Neuron (in vitro differentiated cells): ENCODE measurements around the gene SDF2L1.

ENCODE experiments used
- H2AFZ ChIP-seq: one replicate; pipeline ENCODE4 v1.6.1; 2013; ENCODE audit warnings: low read depth, mild to moderate bottlenecking, inconsistent platforms, low read length, moderate library complexity
- H3K27me3 ChIP-seq: one replicate; pipeline ENCODE4 v1.6.1; 2013; ENCODE audit warnings: low read length; ENCODE audit not compliant: insufficient read depth
- H3K36me3 ChIP-seq: one replicate; pipeline ENCODE4 v1.6.1; 2013; ENCODE audit warnings: low read length; ENCODE audit not compliant: insufficient read depth
- H3K4me1 ChIP-seq: one replicate; pipeline ENCODE4 v1.6.1; 2013; ENCODE audit warnings: low read length; ENCODE audit not compliant: insufficient read depth
- H3K4me3 ChIP-seq: 2 replicates; pipeline ENCODE4 v1.5.1; 2013; ENCODE audit warnings: mild to moderate bottlenecking, low read length, moderate library complexity
- H3K9me3 ChIP-seq: one replicate; pipeline ENCODE4 v1.6.1; 2013; ENCODE audit warnings: low read length

The SDF2L1 gene

DNA sequence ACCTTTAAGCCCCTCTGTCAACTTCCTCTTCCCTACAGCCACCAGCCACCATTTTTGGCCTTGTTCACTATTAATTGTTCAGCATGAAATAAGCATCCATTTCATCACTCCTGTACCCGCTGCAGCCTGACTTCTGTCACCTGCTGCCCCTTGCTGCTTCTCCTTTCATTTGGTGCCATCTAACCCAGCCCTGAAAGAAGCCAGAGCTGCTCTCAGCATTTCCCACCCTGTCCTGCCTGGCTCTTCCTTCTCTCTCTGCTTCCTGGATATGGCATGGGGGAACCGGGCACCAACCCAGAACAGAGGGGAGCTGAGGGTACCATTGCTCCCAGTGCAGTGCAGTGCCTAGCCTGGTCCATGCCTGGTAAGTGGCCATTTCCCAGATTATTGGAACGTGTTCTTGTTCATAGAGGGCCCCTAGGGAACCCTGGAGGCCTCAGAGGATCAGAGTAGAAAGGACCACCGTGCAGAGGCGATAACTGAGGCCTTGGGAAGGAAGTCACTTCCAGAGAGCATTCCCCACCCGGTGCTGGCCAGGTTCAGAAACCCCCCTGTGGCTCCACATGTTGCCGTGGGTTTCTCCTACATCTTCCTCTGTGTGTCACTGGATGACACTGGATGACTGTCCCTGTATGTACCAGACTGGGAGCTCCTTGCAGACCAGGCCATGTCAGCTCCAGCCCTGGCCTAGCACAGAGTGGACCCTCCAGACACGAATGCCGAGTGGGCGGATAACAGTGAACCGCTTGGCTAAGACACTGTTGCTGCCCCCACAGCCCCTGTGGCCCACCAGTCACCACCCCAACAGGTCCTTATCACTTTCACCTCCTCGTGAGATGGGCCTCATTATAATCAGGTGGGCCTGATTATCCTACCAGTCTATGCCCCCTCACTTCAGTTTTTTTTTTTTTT is 17.0 kb upstream of the SDF2L1 start:
- Histone ChIP-seq H3K4me3 (no peak overlapping the region), H3K9me3 (no peaks in the 10 kb centered on the region), H3K27me3 (no peaks in the 10 kb centered on the region), H3K36me3 (peaks cover 28% of the 10 kb centered on the region), H2AFZ (no peak overlapping the region), H3K4me1 (peaks cover 8% of the 10 kb centered on the region)

DNA sequence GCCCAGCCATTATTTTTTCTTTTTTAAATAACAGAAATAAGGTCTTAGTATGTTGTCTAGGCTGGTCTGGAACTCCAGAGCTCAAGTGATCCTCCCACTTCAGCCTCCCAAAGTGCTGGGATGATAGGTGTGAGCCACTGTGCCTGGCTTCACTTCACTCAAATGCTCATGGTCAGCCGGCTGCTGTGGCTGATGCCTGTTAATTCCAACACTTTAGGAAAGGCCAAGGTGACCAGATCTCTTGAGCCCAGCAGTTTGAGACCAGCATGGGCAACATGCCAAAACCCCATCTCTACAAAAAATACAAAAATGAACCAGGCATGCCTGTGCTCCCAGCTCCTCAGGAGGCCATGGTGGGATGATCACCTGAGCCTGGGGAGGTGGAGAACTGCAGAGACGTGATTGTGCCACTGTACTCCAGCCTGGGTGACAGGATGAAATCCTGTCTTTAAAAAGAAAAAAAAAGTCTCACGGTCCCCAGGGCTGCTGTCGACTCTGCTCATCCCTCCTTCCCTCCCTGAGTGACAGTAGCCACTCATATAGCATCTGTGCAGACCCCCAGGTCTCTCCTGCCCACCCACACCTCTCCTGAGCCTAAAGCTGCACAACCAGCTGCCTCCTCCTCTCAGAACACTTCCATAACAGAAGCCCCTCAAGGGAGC is 15.9 kb upstream of the SDF2L1 start:
- Histone ChIP-seq H2AFZ (no peak overlapping the region), H3K27me3 (no peaks in the 10 kb centered on the region), H3K36me3 (peaks cover 28% of the 10 kb centered on the region), H3K4me3 (no peak overlapping the region), H3K9me3 (no peaks in the 10 kb centered on the region), H3K4me1 (peaks cover 8% of the 10 kb centered on the region)

GRCh38 chr22:21626735-21627469 is 15.2 kb upstream of the SDF2L1 start:
- Histone ChIP-seq H3K9me3 (no peaks in the 10 kb centered on the region), H3K4me1 (peaks cover 8% of the 10 kb centered on the region), H2AFZ (no peak overlapping the region), H3K4me3 (no peak overlapping the region), H3K27me3 (no peaks in the 10 kb centered on the region), H3K36me3 (peaks cover 26% of the 10 kb centered on the region)

- Histone ChIP-seq H2AFZ (no peak overlapping the region), H3K9me3 (no peaks in the 10 kb centered on the region), H3K4me1 (no peaks in the 10 kb centered on the region), H3K27me3 (no peaks in the 10 kb centered on the region), H3K4me3 (peak overlapping the region; percentile 95), H3K36me3 (peaks cover 9% of the 10 kb centered on the region)
Observed at GRCh38 chr22:21628386-21629254, 13.5 kb upstream of the SDF2L1 start.

- H3K27me3 ChIP-seq, result no peaks in the 10 kb centered on the region
- peaks cover 9% of the 10 kb centered on the region for H3K36me3 ChIP-seq
- H3K9me3 ChIP-seq, result no peaks in the 10 kb centered on the region
- H3K4me3 ChIP-seq, result peak within 1 kb of the TSS; percentile 95
- peak within 1 kb of the TSS; percentile 61 for H2AFZ ChIP-seq
- H3K4me1 ChIP-seq, result no peaks in the 10 kb centered on the region
Observed at GRCh38 chr22:21629255-21630149, 12.6 kb upstream of the SDF2L1 start, which contains the start of gene YDJC. YDJC (minus strand) TSS chr22:21630022; CDS start chr22:21630014, 8 bp downstream.

DNA sequence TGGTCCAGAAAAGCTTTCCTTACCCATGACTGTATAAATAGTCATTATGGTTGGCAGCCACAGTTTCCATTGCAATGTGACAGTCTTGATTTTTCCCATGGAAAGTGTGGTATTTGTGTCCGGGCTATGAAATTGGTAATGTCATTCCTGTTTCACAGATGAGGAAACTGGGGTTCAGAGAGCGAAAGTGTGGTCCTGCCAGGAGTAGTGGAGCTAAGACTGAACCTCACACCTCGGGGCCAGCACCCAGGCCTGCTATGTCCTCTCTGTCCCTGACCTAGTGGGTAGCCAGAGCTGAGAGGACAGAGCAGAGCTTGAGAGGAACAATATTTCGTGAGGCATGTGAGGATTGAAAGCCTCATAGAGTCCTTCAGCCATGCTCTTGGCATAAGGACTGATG is 11.1 kb upstream of the SDF2L1 start:
- Histone ChIP-seq H3K27me3 (no peaks in the 10 kb centered on the region), H3K4me3 (no peak overlapping the region), H3K9me3 (no peaks in the 10 kb centered on the region), H3K4me1 (no peaks in the 10 kb centered on the region), H3K36me3 (peaks cover 9% of the 10 kb centered on the region), H2AFZ (no peak overlapping the region)

DNA sequence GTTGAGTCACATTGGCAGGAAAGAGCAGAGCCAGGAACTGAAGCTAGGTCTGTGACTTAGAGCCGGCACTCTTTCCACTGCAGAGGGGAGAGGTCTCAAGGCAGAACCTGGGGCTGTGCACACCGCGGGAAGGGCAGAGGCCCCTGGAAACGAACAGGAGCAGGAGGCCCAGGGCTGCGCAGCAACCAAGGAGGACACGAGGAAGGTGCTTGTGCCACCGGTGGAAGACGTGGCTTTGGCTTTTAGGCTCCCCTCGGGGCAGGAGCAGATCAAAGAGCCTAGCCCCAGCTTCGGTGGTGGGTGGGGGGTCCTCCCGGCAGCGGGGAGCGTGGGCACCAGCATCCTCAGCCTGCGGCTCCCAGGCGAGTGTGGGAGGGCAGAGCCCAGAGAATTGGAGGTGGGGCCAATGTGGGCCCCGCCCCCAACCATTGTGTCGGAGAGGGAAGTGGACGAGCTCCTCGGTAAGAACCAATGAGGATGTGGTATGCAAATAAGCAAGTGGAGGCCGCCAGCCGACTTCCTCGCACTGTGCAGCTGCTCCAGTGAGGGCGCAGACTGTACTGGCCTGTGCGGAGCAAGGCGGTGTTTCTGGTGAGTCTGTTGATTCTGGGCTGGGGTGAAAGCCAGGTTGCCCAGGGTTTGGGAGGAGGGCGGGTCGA is 9.7 kb upstream of the SDF2L1 start, which contains the start of gene CCDC116:
Gene CCDC116, plus strand, starts transcription at position 524 of the 659 bp plus-strand sequence. CDS start 422 bp downstream, outside the sequence.
- Histone ChIP-seq H3K27me3 (no peaks in the 10 kb centered on the region), H3K9me3 (no peaks in the 10 kb centered on the region), H3K4me1 (no peaks in the 10 kb centered on the region), H2AFZ (no peak within 1 kb of the TSS), H3K4me3 (no peak within 1 kb of the TSS), H3K36me3 (peaks cover 7% of the 10 kb centered on the region)

DNA sequence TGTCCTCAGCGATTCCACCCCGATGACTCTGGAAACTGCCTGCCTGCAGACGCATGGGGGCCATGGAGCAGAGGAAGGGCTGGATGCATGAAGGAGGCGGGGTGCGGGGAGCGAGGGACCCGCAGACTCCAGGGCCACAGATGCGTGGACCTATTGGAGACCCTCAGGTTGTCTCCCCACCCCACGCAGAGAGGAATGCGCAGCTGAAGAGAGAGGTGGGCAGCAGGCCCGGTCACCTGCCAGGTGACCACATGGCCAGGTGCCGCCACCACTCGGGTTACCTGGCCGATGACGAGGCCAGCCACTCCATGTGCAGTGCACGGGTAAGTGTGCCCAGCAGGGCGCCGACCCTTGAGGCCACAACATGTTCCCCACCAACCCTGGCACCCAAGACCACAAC is 9.2 kb upstream of the SDF2L1 start:
- H3K36me3 ChIP-seq, result peaks cover 4% of the 10 kb centered on the region
- H3K4me1 ChIP-seq, result no peaks in the 10 kb centered on the region
- no peaks in the 10 kb centered on the region for H3K9me3 ChIP-seq
- H3K4me3 ChIP-seq, result no peak overlapping the region
- H3K27me3 ChIP-seq, result no peaks in the 10 kb centered on the region
- H2AFZ ChIP-seq, result no peak overlapping the region

- Histone ChIP-seq H2AFZ (no peak overlapping the region), H3K27me3 (no peaks in the 10 kb centered on the region), H3K9me3 (no peaks in the 10 kb centered on the region), H3K36me3 (no peaks in the 10 kb centered on the region), H3K4me1 (no peaks in the 10 kb centered on the region), H3K4me3 (no peak overlapping the region)
Observed at GRCh38 chr22:21633481-21633880, 8.6 kb upstream of the SDF2L1 start.

GRCh38 chr22:21634081-21634480 is 8.0 kb upstream of the SDF2L1 start:
- H3K36me3 ChIP-seq, result no peaks in the 10 kb centered on the region
- no peaks in the 10 kb centered on the region for H3K4me1 ChIP-seq
- no peak overlapping the region for H3K4me3 ChIP-seq
- H2AFZ ChIP-seq, result no peak overlapping the region
- no peaks in the 10 kb centered on the region for H3K9me3 ChIP-seq
- H3K27me3 ChIP-seq, result no peaks in the 10 kb centered on the region

GRCh38 chr22:21634844-21635243 is 7.3 kb upstream of the SDF2L1 start:
- Histone ChIP-seq H2AFZ (no peak overlapping the region), H3K36me3 (no peaks in the 10 kb centered on the region), H3K27me3 (no peaks in the 10 kb centered on the region), H3K4me1 (no peaks in the 10 kb centered on the region), H3K4me3 (no peak overlapping the region), H3K9me3 (no peaks in the 10 kb centered on the region)
